HEK293T (cell line): Measurements from ENCODE around the gene UBE2O.

Source experiments
- ARNT ChIP-seq: fragments of 450-650 bp; IDR thresholded peaks from 2 replicates; pipeline ENCODE4 v1.6.1; 2017; ENCODE audit warnings: mild to moderate bottlenecking
- BHLHE40 ChIP-seq: fragments of 450-650 bp; IDR thresholded peaks from 2 replicates; pipeline ENCODE4 v1.6.1; 2016; ENCODE audit warnings: mild to moderate bottlenecking, moderate library complexity, borderline replicate concordance
- CTBP1 ChIP-seq: fragments of 450-650 bp; IDR thresholded peaks from 2 replicates; pipeline ENCODE4 v1.6.1; 2016; ENCODE audit warnings: borderline replicate concordance
- FOXA1 ChIP-seq: fragments of 450-650 bp; IDR thresholded peaks from 2 replicates; pipeline ENCODE4 v1.6.1; 2016; ENCODE audit warnings: mild to moderate bottlenecking
- HDGF ChIP-seq: fragments of 450-650 bp; IDR thresholded peaks from 2 replicates; pipeline ENCODE4 v1.6.1; 2017; ENCODE audit warnings: antibody characterized with exemption, borderline replicate concordance
- L3MBTL2 ChIP-seq: fragments of 450-650 bp; conservative IDR thresholded peaks from 2 replicates; pipeline ENCODE4 v1.6.1; 2016; ENCODE audit warnings: mild to moderate bottlenecking
- NFRKB ChIP-seq: fragments of 450-650 bp; IDR thresholded peaks from 2 replicates; pipeline ENCODE4 v1.6.1; 2016; ENCODE audit warnings: mild to moderate bottlenecking, moderate library complexity
- SP1 ChIP-seq: fragments of 450-650 bp; IDR thresholded peaks from 2 replicates; pipeline ENCODE4 v1.6.1; 2017
- ZNF384 ChIP-seq: fragments of 450-650 bp; IDR thresholded peaks from 2 replicates; pipeline ENCODE4 v1.6.1; 2016

DNA sequence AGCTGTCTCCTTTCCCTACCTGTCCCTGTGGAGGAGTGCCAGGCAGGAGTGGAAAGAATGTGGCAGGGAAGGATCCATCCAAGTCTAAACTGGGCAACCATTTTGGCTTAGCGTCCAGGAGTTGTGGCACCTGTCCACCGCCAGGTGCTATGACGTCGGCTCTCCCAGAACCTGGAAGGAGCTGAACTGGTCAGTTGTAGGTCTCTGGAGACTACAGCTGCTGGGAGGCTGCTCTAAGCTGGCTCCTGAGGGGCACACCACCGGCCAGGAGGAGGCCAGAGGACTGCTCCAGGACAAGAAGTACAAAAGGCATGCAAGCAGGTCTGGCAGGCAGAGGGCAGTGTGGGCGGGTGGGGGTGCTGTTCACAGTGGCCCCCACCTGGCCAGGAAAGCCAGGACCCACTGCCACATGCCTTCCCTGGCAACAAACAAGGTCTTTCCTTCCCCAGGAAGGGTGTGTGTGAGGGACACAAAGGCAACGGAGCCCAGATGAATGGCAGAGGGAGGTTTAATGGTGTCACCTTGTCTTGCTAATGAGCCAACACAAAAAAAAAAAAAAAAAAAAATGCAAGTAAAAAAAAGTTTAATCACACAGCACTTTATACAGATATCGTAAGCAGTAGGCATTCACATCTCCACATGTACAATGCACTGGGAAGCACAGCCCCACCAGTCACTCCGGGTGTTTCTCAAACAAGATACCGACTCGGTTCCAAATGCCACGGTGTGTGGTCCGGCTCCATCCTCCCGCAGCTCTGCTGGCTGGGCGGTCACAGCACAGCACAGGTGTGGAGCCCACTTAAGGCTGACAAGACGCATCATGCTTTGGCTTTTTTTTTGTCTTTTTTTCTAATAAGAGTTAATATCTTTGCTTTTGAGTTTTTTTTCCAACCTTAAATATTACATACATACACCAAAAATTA is 63.7 kb downstream of the UBE2O start:
- no peak for TF ChIP-seq FOXA1
- TF ChIP-seq ZNF384 = no peak
- TF ChIP-seq HDGF = no peak
- TF ChIP-seq BHLHE40 = no peak
- no peak for TF ChIP-seq ARNT
- TF ChIP-seq L3MBTL2 = no peak
- no peak for TF ChIP-seq NFRKB
- TF ChIP-seq SP1 = no peak
- no peak for TF ChIP-seq CTBP1
